Testis (tissue), 2 donors: ENCODE data around the gene GNA12.

Experiments used
- POLR2A ChIP-seq: fragments of 450-650 bp; IDR thresholded peaks from one replicate; pipeline ENCODE4 v1.6.1; 2017; ENCODE audit warnings: antibody characterized with exemption, mild to moderate bottlenecking, moderate library complexity
- TF ChIP-seq, protein P1 (sequence below), 3 experiments: fragments of 450-650 bp in 2 of 3; fragments of 200-600 bp in 1 of 3; sonication (generic) in 1 of 3; IDR thresholded peaks; one replicate each; pipeline ENCODE4 v1.5.1; 2016 to 2019; ENCODE audit warnings: antibody characterized with exemption in 3 of 3, mild to moderate bottlenecking in 2 of 3, moderate library complexity in 1 of 3

DNA sequence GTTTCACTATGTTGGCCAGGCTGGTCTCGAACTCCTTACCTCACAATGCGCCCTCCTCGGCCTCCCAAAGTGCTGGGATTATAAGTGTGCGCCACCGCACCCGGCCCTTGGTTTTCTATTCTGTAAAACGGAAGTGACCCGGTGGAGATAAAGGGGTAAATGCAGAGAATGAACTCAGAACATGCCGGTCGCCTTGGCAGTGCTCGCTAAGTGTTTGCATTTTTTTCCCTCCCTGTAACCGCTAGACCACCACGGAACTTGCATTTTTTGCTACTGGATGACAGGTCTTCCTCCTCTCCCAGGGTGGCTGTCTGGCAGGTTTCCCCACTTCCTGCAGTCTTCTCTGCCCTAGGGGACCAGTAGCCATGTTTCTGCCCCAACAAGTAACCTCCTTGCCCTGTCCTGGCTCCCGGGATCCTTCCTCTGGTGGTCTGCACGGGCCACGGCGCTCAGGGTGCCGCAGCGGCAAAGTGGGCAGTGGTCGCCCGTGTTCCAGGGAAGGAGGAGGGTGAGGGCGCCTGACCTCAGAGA lies 18.8 kb upstream of the GNA12 start:
- TF ChIP-seq, protein P1, sequence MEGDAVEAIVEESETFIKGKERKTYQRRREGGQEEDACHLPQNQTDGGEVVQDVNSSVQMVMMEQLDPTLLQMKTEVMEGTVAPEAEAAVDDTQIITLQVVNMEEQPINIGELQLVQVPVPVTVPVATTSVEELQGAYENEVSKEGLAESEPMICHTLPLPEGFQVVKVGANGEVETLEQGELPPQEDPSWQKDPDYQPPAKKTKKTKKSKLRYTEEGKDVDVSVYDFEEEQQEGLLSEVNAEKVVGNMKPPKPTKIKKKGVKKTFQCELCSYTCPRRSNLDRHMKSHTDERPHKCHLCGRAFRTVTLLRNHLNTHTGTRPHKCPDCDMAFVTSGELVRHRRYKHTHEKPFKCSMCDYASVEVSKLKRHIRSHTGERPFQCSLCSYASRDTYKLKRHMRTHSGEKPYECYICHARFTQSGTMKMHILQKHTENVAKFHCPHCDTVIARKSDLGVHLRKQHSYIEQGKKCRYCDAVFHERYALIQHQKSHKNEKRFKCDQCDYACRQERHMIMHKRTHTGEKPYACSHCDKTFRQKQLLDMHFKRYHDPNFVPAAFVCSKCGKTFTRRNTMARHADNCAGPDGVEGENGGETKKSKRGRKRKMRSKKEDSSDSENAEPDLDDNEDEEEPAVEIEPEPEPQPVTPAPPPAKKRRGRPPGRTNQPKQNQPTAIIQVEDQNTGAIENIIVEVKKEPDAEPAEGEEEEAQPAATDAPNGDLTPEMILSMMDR (IDR thresholded peaks at IDR 0.05) = no peak
- TF ChIP-seq POLR2A = no peak
